Testis (tissue), 2 donors: ENCODE results near the gene PTPN21.

ENCODE experiments used
- POLR2A ChIP-seq: fragments of 450-650 bp; IDR thresholded peaks from one replicate; pipeline ENCODE4 v1.6.1; 2017; ENCODE audit warnings: antibody characterized with exemption, mild to moderate bottlenecking, moderate library complexity
- TF ChIP-seq, protein P1 (sequence below), 3 experiments: fragments of 450-650 bp in 2 of 3; fragments of 200-600 bp in 1 of 3; sonication (generic) in 1 of 3; IDR thresholded peaks; one replicate each; pipeline ENCODE4 v1.5.1; 2016 to 2019; ENCODE audit warnings: antibody characterized with exemption in 3 of 3, mild to moderate bottlenecking in 2 of 3, moderate library complexity in 1 of 3

GRCh38 chr14:88535813-88536212 lies 19.0 kb downstream of the PTPN21 start:
- no peak for TF ChIP-seq POLR2A
- TF ChIP-seq, protein P1, sequence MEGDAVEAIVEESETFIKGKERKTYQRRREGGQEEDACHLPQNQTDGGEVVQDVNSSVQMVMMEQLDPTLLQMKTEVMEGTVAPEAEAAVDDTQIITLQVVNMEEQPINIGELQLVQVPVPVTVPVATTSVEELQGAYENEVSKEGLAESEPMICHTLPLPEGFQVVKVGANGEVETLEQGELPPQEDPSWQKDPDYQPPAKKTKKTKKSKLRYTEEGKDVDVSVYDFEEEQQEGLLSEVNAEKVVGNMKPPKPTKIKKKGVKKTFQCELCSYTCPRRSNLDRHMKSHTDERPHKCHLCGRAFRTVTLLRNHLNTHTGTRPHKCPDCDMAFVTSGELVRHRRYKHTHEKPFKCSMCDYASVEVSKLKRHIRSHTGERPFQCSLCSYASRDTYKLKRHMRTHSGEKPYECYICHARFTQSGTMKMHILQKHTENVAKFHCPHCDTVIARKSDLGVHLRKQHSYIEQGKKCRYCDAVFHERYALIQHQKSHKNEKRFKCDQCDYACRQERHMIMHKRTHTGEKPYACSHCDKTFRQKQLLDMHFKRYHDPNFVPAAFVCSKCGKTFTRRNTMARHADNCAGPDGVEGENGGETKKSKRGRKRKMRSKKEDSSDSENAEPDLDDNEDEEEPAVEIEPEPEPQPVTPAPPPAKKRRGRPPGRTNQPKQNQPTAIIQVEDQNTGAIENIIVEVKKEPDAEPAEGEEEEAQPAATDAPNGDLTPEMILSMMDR (IDR thresholded peaks at IDR 0.05), result no peak
